NOMO-1 (cell line): Measurements from ENCODE around the gene CARD6.
"Not testable (repeated sequence)": the region's sequence is repeated elsewhere in the genome, so short reads cannot be mapped to it uniquely, and the experiment has no call there.

Experiments
- DNase-seq, 2 experiments: peaks; one replicate each; lab custom pipeline; 2025; ENCODE audit not compliant: unreplicated experiment in 2 of 2; lab: John Stamatoyannopoulos, UW

Gene CARD6

GRCh38 chr5:40869384-40869783, 28.2 kb downstream of the CARD6 start:
- DNase-seq, result no peak

- DNase-seq, result no peak
Observed at GRCh38 chr5:40871177-40871576, 30.0 kb downstream of the CARD6 start.

- not testable (repeated sequence) for DNase-seq
Observed at GRCh38 chr5:40872253-40872652, 31.1 kb downstream of the CARD6 start.

GRCh38 chr5:40873286-40873880, 32.2 kb downstream of the CARD6 start:
- peak in 1 of 2 experiments; percentile 50 for DNase-seq

- no peak for DNase-seq
Observed at GRCh38 chr5:40875958-40876357, 34.8 kb downstream of the CARD6 start.

- no peak for DNase-seq
Observed at GRCh38 chr5:40877371-40877988, 36.3 kb downstream of the CARD6 start.

- DNase-seq, result peak; percentile 64 to 80
Observed at GRCh38 chr5:40879163-40879942, 38.2 kb downstream of the CARD6 start.

GRCh38 chr5:40882291-40882690, 41.1 kb downstream of the CARD6 start:
- DNase-seq, result no peak

- not testable (repeated sequence) for DNase-seq
Observed at GRCh38 chr5:40883051-40883450, 41.9 kb downstream of the CARD6 start.

GRCh38 chr5:40895440-40896425, 54.6 kb downstream of the CARD6 start:
- not testable (repeated sequence) for DNase-seq

GRCh38 chr5:40904205-40904993, 63.2 kb downstream of the CARD6 start:
- DNase-seq, result peak; percentile 36 to 84

- DNase-seq, result peak in 1 of 2 experiments; percentile 22
Observed at GRCh38 chr5:40904994-40905306, 63.8 kb downstream of the CARD6 start.

- DNase-seq, result no peak
Observed at GRCh38 chr5:40906351-40906751, 65.2 kb downstream of the CARD6 start.

- DNase-seq, result no peak
Observed at GRCh38 chr5:40909264-40909663, 68.1 kb downstream of the CARD6 start, which contains the start of gene C7. Gene C7 (plus strand): TSS chr5:40909497. CDS start chr5:40909611, 114 bp downstream.

GRCh38 chr5:40909723-40910122, 68.6 kb downstream of the CARD6 start:
- no peak for DNase-seq
